ENCODE results near the gene SVIL. TPM values are rescaled to one million over a fixed set of nuclear protein-coding genes. Genes with fewer than 3 reads are reported as not detected.

Gene SVIL
- total and polyA plus RNA-seq, 2 donors (not counting 1 experiment from before 2014, with no cell fraction given) = 17.7 to 94.3 TPM

DNA sequence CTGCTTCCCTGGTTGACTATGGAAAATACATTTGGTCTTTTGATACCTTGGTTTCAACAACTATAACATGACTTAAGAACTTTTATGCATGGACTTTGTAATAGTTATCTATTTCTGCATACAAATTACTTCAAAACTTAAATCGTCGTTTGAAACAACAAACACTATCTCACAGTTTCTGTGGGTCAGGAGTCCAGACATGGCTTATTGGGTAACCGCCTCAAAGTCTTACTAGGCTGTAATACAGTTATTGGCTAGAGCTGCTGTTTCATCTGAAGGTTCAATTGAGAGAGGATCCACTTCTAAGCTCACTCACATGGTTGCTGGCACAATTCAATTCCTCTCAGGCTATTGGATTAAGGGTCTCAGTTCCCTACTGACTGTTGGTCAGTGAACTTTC is 210.8 kb downstream of the SVIL start:
- Histone ChIP-seq H3K36me3 (ENCODE audit: control insufficient read depth, insufficient read depth, low read length) (peaks cover 12% of the 10 kb centered on the region), H4K20me1 (ENCODE audit: control insufficient read depth, extremely low read depth, insufficient read depth, low read length) (no peaks in the 10 kb centered on the region)
- DNase-seq (ENCODE audit: low read depth in 2 of 2) = no peak

DNA sequence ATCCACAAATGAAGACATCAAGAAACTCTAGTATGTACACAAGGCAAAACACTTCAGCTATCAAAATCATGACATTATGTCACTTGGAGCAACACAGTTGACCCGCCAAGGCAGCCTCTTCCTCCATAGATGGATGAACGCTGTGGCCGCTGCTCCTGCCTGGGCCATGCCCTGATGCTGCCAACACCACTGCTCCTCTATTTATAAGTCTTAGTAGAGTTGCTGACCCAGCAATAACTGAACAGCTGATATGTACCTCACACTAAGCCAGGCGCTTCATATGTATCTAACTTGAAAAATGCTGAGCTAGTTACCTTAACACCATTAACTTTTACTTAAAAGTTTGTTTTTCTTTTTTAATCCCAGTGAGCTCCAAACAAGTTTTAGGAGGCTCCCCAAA is 214.0 kb downstream of the SVIL start:
- H3K27ac ChIP-seq (ENCODE audit: insufficient read depth, low read length) = no peak overlapping the region
- no peak for DNase-seq (ENCODE audit: low read depth in 2 of 2)
- TF ChIP-seq, protein P1, sequence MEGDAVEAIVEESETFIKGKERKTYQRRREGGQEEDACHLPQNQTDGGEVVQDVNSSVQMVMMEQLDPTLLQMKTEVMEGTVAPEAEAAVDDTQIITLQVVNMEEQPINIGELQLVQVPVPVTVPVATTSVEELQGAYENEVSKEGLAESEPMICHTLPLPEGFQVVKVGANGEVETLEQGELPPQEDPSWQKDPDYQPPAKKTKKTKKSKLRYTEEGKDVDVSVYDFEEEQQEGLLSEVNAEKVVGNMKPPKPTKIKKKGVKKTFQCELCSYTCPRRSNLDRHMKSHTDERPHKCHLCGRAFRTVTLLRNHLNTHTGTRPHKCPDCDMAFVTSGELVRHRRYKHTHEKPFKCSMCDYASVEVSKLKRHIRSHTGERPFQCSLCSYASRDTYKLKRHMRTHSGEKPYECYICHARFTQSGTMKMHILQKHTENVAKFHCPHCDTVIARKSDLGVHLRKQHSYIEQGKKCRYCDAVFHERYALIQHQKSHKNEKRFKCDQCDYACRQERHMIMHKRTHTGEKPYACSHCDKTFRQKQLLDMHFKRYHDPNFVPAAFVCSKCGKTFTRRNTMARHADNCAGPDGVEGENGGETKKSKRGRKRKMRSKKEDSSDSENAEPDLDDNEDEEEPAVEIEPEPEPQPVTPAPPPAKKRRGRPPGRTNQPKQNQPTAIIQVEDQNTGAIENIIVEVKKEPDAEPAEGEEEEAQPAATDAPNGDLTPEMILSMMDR (conservative IDR thresholded peaks at IDR 0.05 in 1 of 2, IDR thresholded peaks at IDR 0.05 in 1 of 2; ENCODE audit: low read depth in 1 of 2, low read length in 2 of 2) = no peak
- no peak for TF ChIP-seq EZH2 (IDR thresholded peaks at IDR 0.05; ENCODE audit: low read length, missing control alignments)

More for the DNA sequence above, 210.8 kb downstream of the SVIL start:
- peaks cover 27% of the 10 kb centered on the region for H3K79me2 ChIP-seq (ENCODE audit: control insufficient read depth, insufficient read depth, low read length)
- TF ChIP-seq, protein P1 (conservative IDR thresholded peaks at IDR 0.05 in 1 of 2, IDR thresholded peaks at IDR 0.05 in 1 of 2; ENCODE audit: low read depth in 1 of 2, low read length in 2 of 2) = no peak
- no peaks in the 10 kb centered on the region for H3K9me3 ChIP-seq (ENCODE audit: control insufficient read depth, insufficient read depth, low read depth, low read length)
- H2AFZ ChIP-seq (ENCODE audit: low read length) = no peak overlapping the region
- H3K27ac ChIP-seq (ENCODE audit: insufficient read depth, low read length) = no peak overlapping the region
- H3K9ac ChIP-seq (ENCODE audit: insufficient read depth, low read length) = no peak overlapping the region
- no peak overlapping the region for H3K4me3 ChIP-seq (replicated peaks in 1 of 4; ENCODE audit: control extremely low read depth in 1 of 4, insufficient read depth in 1 of 4, low read depth in 3 of 4, low read length in 4 of 4)
- H3K4me1 ChIP-seq (ENCODE audit: control insufficient read depth, extremely low read depth, insufficient read depth, low read length) = no peaks in the 10 kb centered on the region
- no peak overlapping the region for H3K4me2 ChIP-seq (ENCODE audit: extremely low read depth, insufficient read depth, low read length)
- no peaks in the 10 kb centered on the region for H3K27me3 ChIP-seq (ENCODE audit: control insufficient read depth, insufficient read depth, low read length)

DNA sequence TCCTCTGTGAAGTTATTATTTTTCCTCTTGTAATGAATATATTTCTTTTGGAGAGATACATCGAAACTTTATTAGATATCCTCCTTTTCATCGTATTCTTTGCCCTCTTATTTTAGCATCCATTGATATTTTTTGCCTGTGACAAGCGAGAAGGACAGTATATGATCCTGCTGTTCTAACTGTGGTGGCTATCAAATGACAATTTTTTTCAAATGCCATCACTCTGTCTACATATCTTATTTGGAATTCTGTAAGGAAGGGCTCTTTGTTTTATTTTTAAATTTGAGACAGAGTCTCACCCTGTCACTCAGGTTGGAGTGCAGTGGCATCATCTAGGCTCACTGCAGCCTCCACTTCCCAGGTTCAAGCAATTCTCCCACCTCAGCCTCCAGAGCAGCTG is 217.4 kb downstream of the SVIL start:
- TF ChIP-seq, protein P1 (conservative IDR thresholded peaks at IDR 0.05 in 1 of 2, IDR thresholded peaks at IDR 0.05 in 1 of 2; ENCODE audit: low read depth in 1 of 2, low read length in 2 of 2) = no peak
- no peak for TF ChIP-seq EZH2 (IDR thresholded peaks at IDR 0.05; ENCODE audit: low read length, missing control alignments)
- Histone ChIP-seq H3K27me3 (ENCODE audit: control insufficient read depth, insufficient read depth, low read length) (no peaks in the 10 kb centered on the region), H3K27ac (ENCODE audit: insufficient read depth, low read length) (no peak overlapping the region), H2AFZ (ENCODE audit: low read length) (no peak overlapping the region), H3K36me3 (ENCODE audit: control insufficient read depth, insufficient read depth, low read length) (peaks cover 12% of the 10 kb centered on the region), H3K4me1 (ENCODE audit: control insufficient read depth, extremely low read depth, insufficient read depth, low read length) (peaks cover 6% of the 10 kb centered on the region), H3K4me3 (replicated peaks in 1 of 4; ENCODE audit: control extremely low read depth in 1 of 4, insufficient read depth in 1 of 4, low read depth in 3 of 4, low read length in 4 of 4) (no peak overlapping the region), H3K9me3 (ENCODE audit: control insufficient read depth, insufficient read depth, low read depth, low read length) (no peaks in the 10 kb centered on the region), H3K9ac (ENCODE audit: insufficient read depth, low read length) (no peak overlapping the region), H3K4me2 (ENCODE audit: extremely low read depth, insufficient read depth, low read length) (no peak overlapping the region), H3K79me2 (ENCODE audit: control insufficient read depth, insufficient read depth, low read length) (peaks cover 62% of the 10 kb centered on the region), H4K20me1 (ENCODE audit: control insufficient read depth, extremely low read depth, insufficient read depth, low read length) (no peaks in the 10 kb centered on the region)
- DNase-seq (ENCODE audit: low read depth in 2 of 2) = no peak

More for the DNA sequence above, 214.0 kb downstream of the SVIL start:
- Histone ChIP-seq H3K4me3 (replicated peaks in 1 of 4; ENCODE audit: control extremely low read depth in 1 of 4, insufficient read depth in 1 of 4, low read depth in 3 of 4, low read length in 4 of 4) (no peak overlapping the region), H3K27me3 (ENCODE audit: control insufficient read depth, insufficient read depth, low read length) (no peaks in the 10 kb centered on the region), H4K20me1 (ENCODE audit: control insufficient read depth, extremely low read depth, insufficient read depth, low read length) (no peaks in the 10 kb centered on the region), H2AFZ (ENCODE audit: low read length) (no peak overlapping the region), H3K36me3 (ENCODE audit: control insufficient read depth, insufficient read depth, low read length) (peaks cover 12% of the 10 kb centered on the region), H3K4me1 (ENCODE audit: control insufficient read depth, extremely low read depth, insufficient read depth, low read length) (no peaks in the 10 kb centered on the region), H3K79me2 (ENCODE audit: control insufficient read depth, insufficient read depth, low read length) (peaks cover 39% of the 10 kb centered on the region), H3K4me2 (ENCODE audit: extremely low read depth, insufficient read depth, low read length) (no peak overlapping the region), H3K9me3 (ENCODE audit: control insufficient read depth, insufficient read depth, low read depth, low read length) (no peaks in the 10 kb centered on the region), H3K9ac (ENCODE audit: insufficient read depth, low read length) (no peak overlapping the region)

All from fibroblast of lung (primary cell).